Measurements from ENCODE around the gene ZNF784. TPM values are rescaled to one million over a fixed set of nuclear protein-coding genes. Genes with fewer than 3 reads are reported as not detected.
A peak's percentile ranks its signal among the peaks of the same experiment; 100 is the strongest.

The ZNF784 gene
- total RNA-seq, 1 donor from 2014 or later = 9.6 TPM

- no peaks in the 10 kb centered on the region for H3K9me3 Mint-ChIP-seq
- peaks cover 3% of the 10 kb centered on the region for H3K36me3 Mint-ChIP-seq
- peaks cover 5% of the 10 kb centered on the region for H3K27me3 Mint-ChIP-seq
- TF ChIP-seq CTCF (conservative IDR thresholded peaks at IDR 0.05) = no peak
- peaks cover 16% of the 10 kb centered on the region for H3K4me1 Mint-ChIP-seq (ENCODE audit: unreplicated experiment)
- no peak for DNase-seq (ENCODE audit: extremely low spot score, unreplicated experiment)
- H3K4me3 Mint-ChIP-seq = peak within 1 kb of the TSS; percentile 89
- peak within 1 kb of the TSS; percentile 73 for H3K27ac Mint-ChIP-seq
Observed at GRCh38 chr19:55647732-55648584, 23.6 kb upstream of the ZNF784 start, which contains the start of gene CCDC106. CCDC106 (plus strand) TSS chr19:55648212; CDS start chr19:55649047, 835 bp downstream.

DNA sequence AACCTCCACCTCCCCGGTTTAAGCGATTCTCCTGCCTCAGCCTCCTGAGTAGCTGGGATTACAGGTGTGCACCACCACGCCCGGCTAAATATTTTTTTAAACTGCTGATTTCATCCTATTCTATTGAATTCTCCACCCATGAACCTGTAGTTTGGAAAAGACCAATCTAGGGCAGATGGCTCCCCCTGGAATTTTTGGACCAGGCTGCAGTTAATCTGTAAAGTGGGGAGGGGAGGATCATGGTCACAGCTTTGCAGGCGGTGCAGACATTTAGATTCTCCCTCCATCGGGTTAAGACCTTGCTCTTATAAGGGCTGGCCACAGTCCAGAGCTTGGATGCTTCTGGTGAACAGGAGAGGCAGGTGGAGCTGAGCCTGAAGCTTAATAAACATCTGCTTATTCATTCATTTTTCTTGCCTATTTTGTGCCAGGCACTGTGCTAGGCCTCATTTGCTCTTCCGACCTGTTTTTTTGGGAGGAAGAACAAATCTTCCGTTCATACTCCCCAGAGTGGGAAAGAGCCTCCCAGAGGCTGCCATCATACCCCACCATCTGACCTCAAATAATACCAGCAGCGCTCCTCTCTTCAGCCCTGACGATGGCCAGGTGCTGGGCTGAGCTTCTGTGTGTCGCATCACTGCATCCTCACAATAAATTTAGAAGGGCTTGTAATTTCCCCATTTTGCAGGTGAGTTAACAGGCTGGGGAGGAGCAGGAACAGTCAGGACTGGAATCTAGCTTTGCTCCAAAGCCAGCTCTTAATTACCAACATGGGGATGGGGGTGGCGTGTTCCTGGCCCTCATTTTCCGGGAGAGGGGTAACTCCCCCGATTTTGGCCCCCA is 22.7 kb upstream of the ZNF784 start:
- no peak for DNase-seq (ENCODE audit: extremely low spot score, unreplicated experiment)
- H3K4me1 Mint-ChIP-seq (ENCODE audit: unreplicated experiment) = peaks cover 18% of the 10 kb centered on the region
- peak overlapping the region; percentile 89 for H3K4me3 Mint-ChIP-seq
- H3K36me3 Mint-ChIP-seq = peaks cover 4% of the 10 kb centered on the region
- no peaks in the 10 kb centered on the region for H3K9me3 Mint-ChIP-seq
- TF ChIP-seq CTCF (conservative IDR thresholded peaks at IDR 0.05) = no peak
- peak overlapping the region; percentile 73 for H3K27ac Mint-ChIP-seq
- H3K27me3 Mint-ChIP-seq = peaks cover 5% of the 10 kb centered on the region

DNA sequence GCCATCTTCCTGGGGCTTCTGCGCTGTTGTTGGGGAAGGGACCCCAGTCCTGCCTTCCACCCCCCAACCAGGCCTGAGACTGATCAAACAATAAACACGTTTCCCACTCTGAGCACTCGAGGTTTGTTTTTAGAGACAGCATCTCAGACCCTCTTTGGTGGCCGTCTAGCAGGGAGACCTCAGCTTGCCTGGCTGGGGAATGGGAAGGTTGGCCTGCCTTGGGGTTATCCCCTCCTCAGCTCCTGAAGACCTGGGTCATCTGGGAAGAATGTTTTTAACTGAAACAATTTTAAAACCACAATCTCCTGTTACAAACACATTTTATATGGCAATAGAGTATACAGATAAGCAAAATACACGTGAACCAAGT is 21.1 kb upstream of the ZNF784 start:
- H3K4me3 Mint-ChIP-seq = peak overlapping the region; percentile 73
- no peaks in the 10 kb centered on the region for H3K9me3 Mint-ChIP-seq
- H3K36me3 Mint-ChIP-seq = peaks cover 9% of the 10 kb centered on the region
- H3K4me1 Mint-ChIP-seq (ENCODE audit: unreplicated experiment) = peaks cover 22% of the 10 kb centered on the region
- DNase-seq (ENCODE audit: extremely low spot score, unreplicated experiment) = no peak
- H3K27me3 Mint-ChIP-seq = peaks cover 5% of the 10 kb centered on the region
- peak overlapping the region; percentile 46 for H3K27ac Mint-ChIP-seq
- no peak for TF ChIP-seq CTCF (conservative IDR thresholded peaks at IDR 0.05)

DNA sequence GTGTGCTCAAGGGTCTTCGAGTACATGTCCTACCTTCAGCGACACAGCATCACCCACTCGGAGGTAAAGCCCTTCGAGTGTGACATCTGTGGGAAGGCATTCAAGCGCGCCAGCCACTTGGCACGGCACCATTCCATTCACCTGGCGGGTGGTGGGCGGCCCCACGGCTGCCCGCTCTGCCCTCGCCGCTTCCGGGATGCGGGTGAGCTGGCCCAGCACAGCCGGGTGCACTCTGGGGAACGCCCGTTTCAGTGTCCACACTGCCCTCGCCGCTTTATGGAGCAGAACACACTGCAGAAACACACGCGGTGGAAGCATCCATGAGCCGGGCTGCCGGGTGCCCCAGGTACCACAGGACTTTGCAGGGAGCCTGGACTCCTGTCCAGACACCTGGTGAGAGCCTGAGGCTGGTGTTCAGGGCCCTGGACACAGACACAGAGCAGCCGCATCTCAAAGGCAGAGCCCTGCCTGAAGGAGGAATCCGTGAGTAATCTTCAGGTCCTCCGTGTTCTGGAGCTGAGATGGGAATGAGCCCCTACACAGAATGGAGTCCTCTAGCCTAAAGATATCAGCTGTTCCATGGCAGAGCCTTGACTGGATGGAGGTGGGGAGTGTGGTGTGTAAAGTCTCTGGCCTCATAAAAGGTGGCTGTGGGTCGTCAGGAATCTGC is 20.6 kb upstream of the ZNF784 start:
- Mint-ChIP-seq H3K4me3 (peak overlapping the region; percentile 96), H3K4me1 (ENCODE audit: unreplicated experiment) (peaks cover 25% of the 10 kb centered on the region), H3K9me3 (no peaks in the 10 kb centered on the region), H3K27me3 (peaks cover 5% of the 10 kb centered on the region), H3K36me3 (peaks cover 9% of the 10 kb centered on the region), H3K27ac (peak overlapping the region; percentile 96)
- no peak for DNase-seq (ENCODE audit: extremely low spot score, unreplicated experiment)
- no peak for TF ChIP-seq CTCF (conservative IDR thresholded peaks at IDR 0.05)

DNA sequence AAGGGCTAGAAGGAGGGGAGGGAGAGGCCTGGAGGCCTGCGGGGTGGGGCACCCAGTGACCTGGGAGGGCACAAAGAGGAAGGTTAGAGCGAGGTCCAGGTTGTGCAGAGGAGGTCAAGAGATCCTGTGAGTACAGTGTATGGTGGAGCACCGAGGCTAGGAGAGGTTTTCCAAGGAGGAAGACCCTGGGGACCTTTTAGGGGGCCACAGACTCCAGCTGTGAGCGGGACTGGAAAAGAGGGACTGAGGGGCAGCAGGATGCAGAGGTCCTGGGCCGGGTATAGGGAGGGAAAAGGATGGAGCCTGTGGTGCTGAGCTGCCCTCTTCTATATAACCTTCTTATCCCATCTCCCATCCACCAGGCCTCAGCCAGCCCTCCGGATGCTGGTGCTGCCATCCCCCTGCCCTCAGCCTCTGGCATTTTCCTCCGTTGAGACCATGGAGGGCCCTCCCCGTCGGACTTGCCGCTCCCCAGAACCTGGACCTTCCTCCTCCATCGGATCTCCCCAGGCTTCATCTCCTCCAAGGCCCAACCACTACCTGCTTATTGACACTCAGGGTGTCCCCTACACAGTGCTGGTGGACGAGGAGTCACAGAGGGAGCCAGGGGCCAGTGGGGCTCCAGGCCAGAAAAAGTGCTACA is 19.9 kb upstream of the ZNF784 start:
- peak overlapping the region; percentile 96 for H3K4me3 Mint-ChIP-seq
- peaks cover 25% of the 10 kb centered on the region for H3K4me1 Mint-ChIP-seq (ENCODE audit: unreplicated experiment)
- H3K27me3 Mint-ChIP-seq = peaks cover 5% of the 10 kb centered on the region
- no peaks in the 10 kb centered on the region for H3K9me3 Mint-ChIP-seq
- peak overlapping the region; percentile 96 for H3K27ac Mint-ChIP-seq
- H3K36me3 Mint-ChIP-seq = peaks cover 9% of the 10 kb centered on the region
- no peak for DNase-seq (ENCODE audit: extremely low spot score, unreplicated experiment)
- no peak for TF ChIP-seq CTCF (conservative IDR thresholded peaks at IDR 0.05)

Data from type B pancreatic cell (in vitro differentiated cells).